HG03469 (cell line): ENCODE measurements around the gene GRK3.

Experiments used
- ATAC-seq: cut with Tn5 transposase; IDR thresholded peaks from one replicate; pipeline ENCODE4 v1.9.1; 2021; ENCODE audit warnings: mild to moderate bottlenecking, moderate library complexity, moderate number of reproducible peaks; ENCODE audit not compliant: unreplicated experiment

The GRK3 gene

DNA sequence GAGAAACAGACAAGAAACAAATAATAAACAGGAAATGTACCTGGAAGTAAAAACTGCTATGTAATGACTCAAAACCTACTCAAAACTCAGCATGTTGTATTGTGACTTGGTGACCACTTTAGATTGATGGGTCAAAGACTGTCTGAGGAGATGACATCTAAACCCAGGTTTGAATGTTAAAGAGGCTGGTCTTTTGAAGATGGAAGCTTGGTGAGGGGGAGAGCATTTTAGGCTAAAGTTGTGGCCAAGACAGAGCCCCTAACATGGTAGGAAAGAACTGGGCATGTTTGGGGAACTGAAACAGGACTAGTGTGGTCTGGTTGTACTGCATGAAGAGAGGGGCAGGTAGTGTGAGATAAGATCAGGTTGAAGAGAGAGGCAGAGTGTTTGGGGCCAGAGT is 92.2 kb downstream of the GRK3 start:
- ATAC-seq, result peak; percentile 70

DNA sequence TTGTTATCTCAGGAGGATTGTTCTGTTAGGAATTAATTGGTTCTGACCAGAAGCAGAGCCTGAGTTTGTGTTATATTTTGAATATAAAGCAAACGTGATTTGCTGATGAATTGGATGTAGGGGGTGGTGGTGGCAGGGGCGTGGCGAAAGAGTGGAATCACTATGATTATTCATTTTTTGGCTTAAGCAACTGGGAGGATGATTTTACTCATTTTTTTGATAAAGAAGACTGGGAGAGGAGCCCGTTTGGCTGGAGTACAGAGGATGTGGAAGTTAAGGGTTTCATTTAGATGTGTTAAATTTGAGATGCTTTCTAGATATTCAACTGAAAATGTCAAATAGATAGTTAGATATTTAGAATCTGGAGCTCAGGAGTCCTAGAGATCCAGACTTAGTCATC is 94.2 kb downstream of the GRK3 start:
- ATAC-seq, result no peak

DNA sequence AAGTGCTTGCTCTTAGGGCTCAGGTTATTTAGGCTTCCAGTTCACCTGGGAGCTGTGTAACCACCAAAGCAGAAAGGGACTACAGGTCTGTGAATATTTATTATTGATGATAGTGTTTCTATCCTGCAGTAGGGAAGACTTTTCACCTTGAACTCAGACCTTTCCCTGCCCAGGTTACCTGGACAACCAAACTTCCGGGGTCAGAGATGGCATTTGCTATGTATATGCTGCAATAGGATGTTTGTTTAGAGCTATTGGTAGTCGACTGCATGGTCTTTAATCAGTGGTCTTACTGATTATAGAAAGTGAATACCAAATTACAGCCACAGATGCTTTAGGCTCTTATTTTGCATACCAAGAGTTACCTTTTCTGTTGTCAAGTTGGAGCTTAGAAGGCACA is 94.9 kb downstream of the GRK3 start:
- ATAC-seq, result no peak

DNA sequence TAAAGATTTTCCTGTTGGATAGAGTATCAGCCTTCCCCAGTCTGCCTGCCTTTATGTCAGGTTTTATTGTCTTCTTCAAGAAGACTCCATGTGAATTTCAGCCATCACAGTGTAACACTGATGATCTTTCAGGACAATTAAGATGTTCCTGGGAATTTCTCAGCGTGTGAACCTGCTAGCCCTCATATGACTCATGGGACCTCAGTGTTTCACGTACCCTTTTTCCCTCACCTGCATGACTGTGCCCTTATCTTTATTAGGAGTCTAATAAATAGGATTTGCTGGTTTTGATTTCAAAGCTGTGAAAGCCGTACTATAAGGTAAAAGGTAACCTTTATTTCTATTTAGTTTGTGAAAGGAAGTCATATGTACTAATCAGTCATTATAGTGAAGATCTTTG is 95.9 kb downstream of the GRK3 start:
- ATAC-seq, result no peak

DNA sequence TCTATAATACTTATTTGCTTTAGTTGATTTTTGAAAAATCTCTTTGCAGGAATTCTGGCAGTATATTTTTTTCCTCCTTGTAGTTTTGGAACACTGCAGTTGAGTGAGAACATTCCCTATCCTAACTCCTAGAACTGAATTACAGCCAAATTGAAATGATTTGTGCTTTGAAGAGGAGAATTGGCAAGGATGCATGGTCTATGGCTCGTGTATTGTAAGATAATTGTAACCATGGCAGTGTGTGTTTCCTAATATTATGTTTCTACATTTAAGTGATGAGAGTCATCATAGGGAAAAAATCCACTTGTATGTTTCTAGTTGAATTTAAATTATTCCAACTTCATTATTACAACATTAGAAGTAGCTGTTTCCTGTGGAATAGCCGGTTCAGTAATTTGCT is 96.6 kb downstream of the GRK3 start:
- ATAC-seq, result no peak

DNA sequence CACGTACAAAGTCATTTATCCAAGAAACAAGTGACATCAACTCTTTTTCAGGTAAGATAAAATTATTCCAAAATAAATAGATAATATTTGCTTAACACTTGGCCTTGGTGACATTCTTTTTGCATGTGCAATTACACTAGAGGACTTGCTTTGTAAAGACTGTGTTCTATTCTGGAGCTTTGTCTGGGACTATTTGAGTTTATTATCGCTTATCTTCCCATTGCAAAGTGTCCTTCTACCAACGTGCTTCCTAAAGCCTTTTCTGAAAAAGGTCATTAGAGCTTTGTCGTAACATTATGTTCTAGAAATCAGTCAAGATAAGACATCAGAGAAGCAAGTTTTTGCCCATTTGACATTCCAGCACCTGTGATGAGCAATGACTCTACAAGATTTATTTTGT is 99.2 kb downstream of the GRK3 start:
- ATAC-seq, result no peak

DNA sequence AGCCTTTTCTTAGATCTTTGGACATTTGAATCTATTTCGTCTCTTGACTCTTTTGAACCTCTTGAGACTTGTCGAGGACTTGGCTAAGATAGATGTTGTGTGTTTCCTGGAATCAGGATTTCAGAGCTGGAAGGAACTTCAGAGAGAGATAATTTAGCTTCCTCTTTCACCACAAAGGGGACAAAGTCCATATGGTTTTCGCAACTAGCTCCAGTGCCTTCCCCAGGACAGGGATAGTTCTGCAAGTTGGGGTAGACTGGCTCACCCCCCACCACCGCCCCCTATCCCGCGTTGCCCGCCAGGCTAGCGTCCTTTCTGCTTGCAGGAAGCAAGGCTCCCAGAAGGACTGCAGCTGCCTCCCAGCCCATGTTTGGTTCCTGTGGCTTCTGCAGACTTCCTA is 101.8 kb downstream of the GRK3 start:
- no peak for ATAC-seq

DNA sequence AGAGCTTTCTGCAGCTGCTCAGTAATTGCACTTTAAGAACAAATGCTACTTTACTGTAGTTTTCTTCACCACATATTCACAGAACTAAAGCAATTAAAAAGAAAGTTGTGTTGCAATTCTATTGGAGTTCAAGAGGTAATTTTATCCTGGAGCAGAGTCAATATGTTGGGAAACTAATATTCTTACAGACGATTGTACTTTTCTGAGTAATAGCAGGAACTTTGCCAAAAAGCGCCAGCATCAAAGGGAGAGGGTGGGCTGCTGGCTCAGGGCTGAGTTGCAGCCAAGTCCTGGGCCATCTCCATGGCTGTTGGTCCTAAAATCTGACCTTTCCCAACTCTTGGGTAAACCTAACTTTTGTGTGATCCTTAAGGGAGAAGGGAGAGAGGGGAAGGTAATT is 104.0 kb downstream of the GRK3 start:
- ATAC-seq, result no peak

DNA sequence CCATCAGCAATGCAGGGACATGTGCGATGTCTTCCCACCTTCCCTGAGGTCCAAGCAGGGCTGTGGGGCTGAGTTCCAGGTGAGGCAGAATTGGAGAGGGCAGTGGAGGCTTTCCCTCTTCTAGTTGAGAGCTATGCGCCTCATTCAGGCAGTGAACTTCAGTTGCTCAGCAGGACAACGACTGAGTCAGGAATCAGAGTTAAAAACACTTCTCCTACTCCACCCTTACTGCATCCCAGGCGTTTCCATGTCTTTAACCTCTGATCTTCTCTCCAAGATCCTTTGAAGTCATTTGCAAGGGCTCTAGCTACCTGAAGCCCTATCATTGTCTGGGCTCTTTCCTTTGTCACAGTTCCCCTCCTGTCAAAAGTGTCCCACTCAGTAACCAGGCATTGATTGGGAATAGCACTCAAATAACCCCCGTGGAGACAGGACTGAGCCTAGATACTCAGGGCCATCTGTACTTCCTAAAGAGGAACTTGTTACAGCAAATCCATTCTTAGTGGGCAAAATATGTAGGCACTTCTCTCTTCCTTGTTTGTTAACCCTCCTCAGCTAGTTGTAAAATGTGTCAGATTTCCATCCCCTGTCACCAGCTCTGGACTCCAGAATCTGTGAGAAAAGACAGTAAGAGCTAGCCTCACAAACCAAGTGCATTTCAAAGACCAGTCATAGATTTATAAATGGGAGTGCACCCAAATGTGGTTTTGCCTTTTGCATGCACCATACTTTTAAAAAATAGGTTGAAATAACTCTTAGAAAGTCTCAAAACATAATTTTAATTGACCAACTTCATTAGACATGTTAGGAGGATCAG is 105.0 kb downstream of the GRK3 start:
- ATAC-seq, result no peak

DNA sequence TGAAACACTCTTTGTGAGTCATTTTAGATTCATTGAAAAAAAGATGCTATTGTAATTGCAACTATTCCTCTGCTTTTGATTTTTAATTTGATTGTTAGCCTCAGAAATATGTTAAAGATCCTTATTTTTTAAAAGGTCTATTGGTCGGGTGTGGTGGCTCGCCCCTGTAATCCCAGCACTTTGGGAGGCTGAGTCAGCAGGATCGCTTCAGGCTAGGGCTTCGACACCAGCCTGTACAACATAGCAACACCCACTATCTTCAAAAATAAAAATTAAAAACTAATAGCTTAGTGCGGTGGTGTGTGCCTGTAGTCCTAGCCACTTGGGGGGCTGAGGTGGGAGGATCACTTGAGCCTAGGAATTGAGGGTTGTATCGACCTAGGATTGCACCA is 105.6 kb downstream of the GRK3 start:
- no peak for ATAC-seq

DNA sequence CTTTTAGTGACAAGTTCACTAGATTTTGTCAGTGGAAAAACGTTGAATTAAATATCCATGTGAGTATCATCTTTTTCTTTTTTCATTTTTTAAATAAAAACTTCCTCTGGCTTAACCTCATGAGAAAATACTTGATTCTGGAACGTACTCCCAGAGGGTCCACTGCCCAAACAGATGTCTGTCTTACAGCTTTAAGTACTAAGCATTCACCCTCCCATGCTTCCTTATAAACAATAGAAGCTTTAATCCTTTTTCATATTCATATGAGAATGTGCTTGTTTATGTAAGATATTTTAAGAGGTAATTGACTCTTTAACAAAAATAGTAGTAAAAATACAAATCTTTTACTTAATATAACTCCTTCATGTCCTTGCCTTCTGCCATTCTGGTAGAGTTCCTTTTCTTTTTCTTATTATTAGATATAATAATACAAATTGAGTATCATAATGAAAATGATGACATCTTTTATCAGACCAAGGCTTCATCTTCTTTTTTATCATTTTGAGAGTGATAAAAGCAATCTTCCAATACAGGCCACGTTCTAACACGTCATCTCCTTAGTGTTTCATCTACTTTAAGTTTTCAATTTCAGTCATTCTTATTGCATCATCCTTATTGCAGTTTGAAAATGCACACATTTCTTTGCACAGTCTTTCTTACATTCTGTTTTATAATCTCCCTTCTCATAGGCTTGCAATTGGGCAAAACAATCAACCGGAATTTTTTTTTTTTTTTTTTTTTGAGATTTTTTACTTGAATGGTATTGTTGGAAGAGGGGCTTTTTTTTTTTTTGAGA is 108.0 kb downstream of the GRK3 start:
- no peak for ATAC-seq

DNA sequence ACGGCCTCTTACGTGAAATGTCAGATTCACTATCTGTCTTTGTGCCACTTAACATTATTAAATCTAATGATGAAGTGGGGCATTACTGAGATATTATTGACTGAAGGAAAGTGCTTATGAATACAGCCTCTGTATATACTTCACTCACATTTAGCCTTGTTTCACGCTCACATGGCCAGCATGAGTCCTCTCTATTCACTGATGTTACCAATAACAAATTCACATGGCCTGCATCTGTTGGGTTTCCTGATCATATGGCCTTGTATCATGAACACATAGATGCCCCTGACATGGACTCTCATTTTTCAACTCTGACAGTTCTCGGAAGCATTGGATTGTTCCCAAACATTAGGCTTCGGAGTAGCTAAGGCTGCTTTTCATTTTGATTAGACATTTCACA is 109.2 kb downstream of the GRK3 start:
- ATAC-seq, result no peak

DNA sequence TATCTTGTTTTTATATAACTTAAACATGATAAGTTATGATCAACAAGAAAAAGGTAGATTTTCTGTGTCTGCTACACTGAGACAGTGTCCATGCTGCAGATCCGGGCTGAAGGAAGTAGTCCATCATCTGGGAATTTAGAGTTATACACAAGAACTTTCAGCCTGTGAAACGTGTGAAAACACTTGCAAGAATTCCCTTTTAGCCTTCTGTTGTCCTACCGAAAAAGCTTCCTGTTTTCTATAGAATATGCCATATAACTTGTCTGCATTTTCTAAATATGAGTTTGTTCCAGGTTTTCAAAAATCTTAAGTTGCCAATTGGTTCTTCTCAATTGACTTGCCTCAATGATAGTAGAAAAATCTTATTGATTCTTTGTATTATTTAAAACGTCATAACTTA is 113.2 kb downstream of the GRK3 start:
- ATAC-seq, result no peak

DNA sequence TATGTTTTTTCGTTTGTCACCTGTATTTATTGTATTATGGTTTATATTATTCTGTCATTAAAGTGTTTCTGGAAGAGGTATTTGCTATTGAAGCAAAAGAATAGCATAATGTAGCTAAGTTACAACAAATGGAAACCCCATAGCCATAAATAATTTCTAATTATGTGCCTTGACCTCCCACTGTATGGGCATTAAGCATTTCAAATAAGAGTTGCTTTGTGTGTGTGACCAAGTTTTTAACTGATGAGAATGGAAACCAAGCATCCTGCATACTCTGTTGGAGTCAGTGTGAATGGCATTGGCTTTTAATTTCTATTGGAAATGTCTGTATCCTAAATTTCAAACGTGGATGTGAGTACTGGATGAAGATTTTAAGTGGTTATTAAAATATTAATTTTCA is 115.6 kb downstream of the GRK3 start:
- no peak for ATAC-seq

DNA sequence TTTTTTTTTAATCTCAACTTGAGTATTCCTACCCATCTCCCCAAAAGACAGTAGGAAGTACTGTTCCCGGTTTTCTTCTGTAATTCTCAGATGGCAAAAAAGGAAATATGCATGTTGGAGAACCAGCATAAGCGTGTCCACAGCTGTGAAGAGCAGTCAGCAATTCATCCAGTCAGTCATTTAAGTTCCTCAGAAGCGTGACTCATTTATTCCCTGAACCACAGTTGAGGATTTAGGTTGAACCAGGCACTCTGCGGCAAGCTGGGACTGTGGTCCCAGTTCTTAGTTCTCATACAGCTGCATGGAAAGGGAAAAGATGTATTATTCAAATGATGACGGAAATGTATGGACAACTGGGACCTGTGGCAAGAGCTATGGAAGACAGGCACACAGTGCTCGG is 116.5 kb downstream of the GRK3 start:
- no peak for ATAC-seq

DNA sequence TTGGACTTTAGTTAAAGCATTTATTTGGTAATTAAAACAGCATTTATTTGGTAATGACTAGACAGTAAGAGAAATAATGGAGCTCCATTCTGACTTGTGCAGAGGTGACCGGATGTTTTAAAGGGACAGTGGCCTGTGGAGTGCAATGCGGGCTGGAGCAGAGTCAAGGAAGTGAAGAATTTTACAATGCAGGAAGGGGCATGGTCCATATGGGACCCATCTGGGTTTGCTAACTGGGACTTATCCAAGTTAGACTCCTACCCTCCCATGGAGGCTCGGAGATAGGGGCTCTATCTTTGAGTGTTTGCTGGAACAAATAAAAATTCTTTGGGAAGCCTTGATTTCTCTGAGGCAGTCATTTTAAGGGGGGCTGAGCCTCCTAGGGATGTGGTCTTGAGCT is 117.6 kb downstream of the GRK3 start:
- no peak for ATAC-seq

DNA sequence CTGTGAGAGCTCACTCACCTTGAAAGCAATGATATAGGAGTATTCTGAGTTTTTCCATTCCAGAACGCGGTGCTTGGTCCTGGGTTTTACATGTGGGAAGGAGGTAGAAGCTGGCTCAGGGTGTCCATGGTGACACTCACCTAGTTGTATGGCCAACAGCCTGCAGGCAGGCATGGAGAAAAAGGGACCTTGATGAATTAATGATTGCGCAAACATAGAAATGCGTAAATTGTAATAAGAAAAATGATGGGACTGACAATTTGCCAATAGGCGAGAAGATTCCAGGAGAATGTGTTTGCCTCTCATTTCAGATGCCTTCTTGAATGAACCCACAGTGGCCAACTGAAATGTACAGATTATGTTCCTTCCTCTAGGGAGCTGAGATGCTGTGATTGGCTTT is 124.2 kb downstream of the GRK3 start:
- ATAC-seq, result no peak

DNA sequence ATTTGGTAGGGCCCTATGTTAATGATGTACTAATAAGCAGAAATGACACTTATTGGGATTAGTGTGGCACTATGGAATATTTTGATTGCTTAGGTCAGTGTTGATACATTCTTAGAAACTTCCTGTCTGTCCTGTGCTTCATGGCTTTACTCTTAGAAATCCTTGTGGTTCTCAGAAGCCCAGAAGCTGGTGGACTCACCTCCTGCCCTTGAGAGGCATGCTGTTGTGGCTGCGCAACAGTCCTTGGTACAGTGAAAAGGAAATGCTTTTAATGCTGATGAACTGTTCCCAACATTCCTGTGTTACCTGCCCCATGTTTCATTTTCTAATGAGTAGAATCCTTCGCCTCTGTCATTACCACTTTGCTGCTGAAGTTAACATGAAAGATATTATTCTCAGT is 125.2 kb downstream of the GRK3 start:
- no peak for ATAC-seq

DNA sequence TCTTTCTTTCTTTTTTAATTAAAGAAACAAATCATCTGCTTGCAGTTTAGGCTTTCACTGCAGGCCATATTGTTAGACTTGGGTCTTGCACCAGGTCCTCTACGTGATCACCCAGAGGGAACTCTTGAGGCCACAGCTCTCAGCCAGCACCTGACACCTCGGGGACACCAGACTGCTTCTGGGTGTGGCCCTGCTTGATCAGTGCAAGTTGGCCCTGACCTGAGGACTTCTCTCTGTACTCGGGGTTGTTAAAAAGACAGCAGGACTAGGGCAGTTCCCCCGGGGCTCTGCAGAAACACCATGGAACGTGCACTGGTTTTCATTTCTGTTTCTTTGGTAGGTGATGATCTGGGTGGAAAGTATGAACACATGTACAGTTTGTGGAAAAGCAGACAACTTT is 126.3 kb downstream of the GRK3 start:
- no peak for ATAC-seq

DNA sequence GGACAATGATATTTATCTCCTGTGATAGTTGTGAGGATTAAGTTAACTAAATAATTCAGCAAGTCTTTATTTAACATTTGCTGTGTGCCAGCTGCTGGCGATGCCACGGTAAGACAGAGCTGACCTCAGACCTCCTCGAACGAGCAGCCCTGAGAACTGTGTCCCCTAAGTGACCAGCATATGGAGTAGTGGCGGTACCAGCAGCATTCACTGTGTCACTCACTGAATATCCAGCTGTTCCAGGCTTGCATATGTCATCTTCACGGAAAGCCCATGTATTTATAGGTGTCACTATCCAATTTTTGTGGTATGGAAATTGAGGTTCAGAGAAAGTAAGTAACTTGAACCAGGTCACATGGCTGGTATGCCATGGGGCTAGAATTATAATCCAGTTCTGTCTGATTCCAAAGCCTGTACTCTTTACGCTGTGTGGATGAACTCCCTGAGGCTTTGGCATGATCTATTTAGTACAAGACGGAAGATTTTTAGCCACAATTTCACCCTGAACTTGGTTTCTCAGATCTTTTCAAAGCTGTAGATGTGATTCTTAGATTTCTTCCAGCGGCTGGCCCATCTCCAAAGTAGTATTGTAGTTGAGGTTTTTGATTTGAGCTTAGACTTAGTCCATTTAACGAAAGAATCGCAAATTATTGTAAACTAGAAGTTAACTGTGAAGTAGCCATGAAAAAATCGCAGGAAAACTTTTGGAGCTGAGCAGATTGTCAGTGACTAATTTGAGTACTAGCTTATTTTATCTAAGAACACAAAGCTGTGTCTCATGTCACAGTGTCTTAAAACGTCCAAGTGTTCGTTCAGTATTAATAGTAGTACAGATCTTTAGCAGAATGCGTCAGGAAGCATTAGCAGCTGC is 128.2 kb downstream of the GRK3 start:
- no peak for ATAC-seq

DNA sequence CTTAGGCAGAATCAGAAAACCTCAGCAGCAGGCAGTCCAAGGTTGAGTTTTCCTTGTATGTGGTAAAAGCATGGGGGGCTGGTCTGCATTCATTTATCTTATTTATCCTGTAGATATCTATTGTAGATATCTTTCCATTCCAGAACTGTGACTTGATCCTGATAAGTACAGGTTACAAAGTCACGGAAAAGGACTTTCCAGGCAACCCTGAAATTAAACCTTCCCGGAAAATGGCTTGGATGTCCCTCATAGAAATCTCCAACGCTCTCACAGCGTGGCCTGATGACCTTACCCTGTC is 128.7 kb downstream of the GRK3 start:
- no peak for ATAC-seq
